Stimulated activated CD8-positive, alpha-beta memory T cell treated with anti-CD3 and anti-CD28 coated beads, Interleukin-15, amount 100 ng/mL, for 1 hour (primary cell): Measurements from ENCODE around the gene MYH7.
"Not testable (repeated sequence)": the region's sequence is repeated elsewhere in the genome, so short reads cannot be mapped to it uniquely, and the experiment has no call there.

Source experiments
- DNase-seq: peaks from one replicate; pipeline ENCODE4 v3.0.0-alpha.2; 2020; ENCODE audit warnings: low read depth

MYH7 gene

DNA sequence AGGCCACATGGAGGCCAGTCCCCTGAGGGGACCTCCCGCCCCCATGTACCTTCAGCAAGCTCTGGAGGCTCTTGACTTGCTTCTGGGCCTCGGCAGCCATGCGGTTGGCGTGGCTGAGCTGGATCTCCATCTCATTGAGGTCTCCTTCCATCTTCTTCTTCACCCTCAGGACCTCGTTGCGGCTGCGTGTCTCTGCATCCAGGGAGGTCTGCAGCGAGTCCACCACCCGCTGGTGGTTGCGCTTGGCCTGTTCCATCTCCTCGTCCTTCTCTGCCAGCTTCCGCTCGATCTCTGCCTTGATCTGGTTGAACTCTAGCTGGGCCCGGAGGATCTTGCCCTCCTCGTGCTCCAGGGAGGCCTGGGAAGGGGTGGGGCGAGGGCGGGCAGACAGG lies 49.2 kb downstream of the MYH7 start:
- not testable (repeated sequence) for DNase-seq

DNA sequence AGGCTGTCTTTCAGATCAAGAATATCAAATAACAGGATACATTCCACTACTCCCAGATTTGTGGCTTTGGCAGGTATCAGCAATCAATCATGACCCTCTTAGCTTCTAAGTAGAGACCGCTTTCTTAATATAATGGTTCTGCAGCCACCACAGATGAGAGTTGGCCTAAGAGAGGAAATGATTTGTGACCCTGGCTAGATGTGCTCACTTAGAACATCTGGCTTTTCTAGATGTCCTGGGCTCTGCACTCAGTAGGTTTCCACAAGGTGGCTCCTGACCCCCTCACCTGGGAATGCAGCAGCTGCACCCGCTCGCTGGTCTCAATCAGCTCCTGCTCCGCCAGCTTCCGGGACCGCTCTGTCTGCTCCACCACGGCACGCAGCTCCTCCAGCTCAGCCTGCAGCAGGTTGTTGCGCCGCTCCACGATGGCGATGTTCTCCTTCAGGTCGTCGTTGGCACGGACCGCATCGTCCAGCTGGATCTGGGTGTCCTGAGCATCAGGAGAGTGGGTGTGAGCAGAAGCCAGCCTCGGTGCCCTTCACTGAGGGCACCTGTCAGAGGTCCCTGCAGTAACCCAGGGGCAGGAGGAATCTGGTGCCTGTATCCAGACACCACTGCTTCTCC lies 49.7 kb downstream of the MYH7 start:
- no peak for DNase-seq

DNA sequence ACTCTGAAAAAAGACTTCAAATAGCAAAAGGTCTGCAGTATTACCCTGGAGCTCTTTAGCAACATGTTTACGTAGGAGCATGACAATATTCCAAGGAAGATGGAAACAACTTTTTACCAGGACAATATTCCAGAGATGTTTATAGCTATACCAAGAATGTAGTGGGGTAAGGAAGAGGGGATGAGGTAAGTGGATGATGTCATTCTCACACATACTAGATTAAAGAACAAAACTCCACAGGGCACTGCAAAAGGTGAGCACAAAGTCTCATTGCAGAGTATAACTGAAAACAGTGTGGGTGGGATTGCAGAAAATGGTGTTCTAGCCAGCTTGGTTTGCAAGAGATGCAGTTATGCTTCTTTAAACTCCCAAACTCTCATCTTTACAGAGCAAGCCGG lies 50.2 kb downstream of the MYH7 start:
- no peak for DNase-seq

DNA sequence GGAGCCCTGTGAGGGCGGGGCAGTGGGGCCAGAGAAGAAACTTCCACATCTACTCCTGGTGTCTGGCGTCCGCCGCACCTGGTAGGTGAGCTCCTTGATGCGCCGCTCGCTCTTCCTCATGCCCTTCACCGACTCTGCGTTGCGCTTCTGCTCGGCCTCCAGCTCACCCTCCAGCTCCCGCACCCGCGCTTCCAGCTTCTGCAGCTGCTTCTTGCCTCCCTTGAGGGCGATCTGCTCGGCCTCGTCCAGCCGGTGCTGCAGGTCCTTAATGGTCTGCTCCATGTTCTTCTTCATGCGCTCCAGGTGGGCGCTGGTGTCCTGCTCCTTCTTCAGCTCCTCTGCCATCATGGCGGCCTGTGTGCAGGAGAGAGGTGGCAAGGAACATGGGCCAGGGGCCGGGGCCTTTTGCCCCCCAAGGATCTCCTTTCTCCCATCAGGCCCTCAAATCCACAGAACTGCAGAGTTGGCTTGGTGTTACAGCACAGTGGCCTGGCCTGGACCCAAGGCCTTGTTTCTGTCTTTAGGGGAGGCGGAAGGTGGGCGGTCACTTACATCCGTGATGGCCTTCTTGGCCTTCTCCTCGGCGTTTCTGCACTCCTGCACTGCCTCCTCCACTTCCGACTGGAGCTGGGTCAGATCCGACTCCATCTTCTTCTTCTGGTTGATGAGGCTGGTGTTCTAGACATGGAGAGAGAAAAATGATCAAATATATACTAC lies 50.9 kb downstream of the MYH7 start:
- no peak for DNase-seq

DNA sequence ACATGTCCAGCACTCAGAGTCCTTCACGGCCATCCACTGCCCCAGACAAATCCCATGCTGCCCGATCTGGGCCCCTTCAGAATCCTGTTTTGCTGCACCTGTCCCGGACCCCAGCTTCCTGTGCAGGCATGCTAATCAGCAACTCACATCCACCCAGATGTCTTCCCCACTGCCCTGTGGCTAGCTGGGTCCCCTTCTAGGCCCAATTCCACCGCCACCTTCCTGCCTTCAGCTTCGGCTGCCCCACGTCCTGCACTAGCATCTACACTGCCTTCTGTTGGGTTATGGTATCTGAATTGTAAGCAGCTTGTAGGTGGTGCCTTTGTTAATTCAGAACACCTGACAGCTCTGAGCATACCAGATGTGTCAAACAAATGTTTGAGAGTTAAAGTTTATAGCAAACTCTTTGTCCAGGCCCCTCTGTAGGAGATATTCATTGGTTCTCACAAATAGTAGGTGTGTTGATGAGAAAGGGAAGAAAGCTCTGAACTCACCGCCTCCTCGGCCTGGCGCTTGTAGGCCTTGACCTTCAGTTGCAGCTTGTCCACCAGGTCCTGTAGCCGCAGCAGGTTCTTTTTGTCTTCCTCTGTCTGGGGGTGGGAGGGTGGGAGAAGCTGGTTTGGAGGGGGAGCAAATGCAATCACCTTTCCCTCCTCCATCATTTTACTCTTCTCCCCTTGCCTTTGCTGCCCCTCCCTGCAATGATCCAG lies 52.6 kb downstream of the MYH7 start:
- DNase-seq: no peak

DNA sequence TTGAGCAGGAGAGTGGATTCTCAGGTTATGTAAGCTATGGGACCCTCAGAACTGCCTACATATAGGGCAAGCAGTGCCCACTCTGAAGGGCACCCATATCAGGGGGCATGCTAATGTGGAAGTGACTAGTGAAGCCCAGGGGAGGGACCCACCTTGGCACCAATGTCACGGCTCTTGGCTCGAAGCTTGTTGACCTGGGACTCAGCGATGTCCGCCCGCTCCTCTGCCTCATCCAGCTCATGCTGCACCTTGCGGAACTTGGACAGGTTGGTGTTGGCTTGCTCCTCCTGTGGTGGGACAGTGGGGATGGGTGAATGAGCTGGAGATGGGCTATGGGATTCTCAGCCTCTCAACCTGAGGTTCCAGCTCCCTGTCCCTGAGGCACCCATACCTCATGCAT lies 53.2 kb downstream of the MYH7 start:
- no peak for DNase-seq

DNA sequence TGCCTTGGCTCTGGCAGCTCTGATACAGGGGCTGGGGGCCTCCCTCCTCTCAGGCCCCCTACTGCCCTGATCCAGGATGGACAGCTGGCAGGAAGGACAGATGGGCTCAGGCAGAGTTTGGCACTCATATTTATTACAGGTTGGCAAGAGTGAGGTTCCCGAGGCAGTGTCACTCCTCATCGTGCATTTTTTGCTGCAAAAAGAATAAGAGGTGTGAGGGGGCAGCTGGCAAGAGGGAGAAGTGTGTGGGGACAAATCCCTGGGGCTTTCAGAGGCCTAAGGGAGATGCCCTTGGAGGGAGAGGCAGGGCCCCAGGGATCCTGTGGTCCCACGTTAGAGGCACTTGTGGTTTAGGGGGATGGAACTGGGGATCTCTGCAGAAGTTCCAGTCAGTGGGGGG lies 53.6 kb downstream of the MYH7 start:
- DNase-seq: no peak

DNA sequence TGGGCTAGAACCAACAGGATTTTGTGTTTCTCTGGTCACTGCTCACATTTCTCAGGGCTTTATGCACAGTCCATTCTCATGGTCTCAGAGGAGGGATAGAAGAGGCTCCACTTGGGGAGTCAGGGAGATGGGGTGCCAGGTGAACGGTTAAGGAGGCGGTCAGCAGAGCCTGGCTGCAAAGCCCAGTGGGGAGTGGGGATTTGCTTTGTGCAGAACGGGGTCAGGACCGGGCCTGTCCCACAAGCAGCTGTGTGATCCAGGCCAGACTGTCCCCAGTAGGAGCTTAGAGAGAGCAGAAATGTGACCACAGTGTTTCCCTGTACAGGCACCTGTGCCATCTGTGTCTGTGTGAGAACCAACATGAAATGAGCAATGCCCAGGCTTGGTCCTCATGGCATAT lies 54.5 kb downstream of the MYH7 start:
- DNase-seq: no peak

DNA sequence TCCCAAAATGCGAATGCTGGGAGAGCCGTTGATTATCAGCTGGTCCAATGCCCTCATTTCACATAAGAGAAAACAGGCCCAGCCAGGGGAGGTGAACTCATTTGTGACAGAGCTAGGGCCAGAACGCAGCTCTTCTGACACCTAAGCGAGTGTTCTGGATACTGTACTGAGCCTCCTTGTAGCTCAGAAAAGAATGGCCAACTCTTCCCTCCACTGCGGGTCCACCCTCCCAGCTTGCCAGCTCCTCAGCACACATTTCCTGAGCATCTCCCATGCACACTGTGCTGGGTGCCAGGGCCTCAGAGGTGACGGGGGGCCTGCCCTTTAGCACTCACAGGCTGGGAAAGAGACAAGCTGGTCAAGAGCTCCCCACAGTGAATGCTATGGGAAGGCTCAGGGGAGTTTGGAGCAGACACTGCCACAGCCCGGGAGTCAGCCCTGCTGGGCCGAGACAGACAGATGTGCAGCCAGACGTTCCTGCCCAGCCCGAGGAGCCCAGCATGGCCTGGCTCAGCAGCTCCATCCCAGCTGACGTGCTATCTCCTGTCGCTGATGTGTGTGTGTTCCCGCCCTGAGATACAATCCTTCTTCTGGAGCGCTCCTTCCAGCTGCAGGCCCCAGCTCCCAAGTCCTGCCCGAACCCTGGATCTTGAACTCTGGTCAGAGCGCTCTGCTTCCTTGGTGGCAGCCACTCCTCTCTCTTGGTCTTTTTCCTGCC lies 55.1 kb downstream of the MYH7 start:
- no peak for DNase-seq

DNA sequence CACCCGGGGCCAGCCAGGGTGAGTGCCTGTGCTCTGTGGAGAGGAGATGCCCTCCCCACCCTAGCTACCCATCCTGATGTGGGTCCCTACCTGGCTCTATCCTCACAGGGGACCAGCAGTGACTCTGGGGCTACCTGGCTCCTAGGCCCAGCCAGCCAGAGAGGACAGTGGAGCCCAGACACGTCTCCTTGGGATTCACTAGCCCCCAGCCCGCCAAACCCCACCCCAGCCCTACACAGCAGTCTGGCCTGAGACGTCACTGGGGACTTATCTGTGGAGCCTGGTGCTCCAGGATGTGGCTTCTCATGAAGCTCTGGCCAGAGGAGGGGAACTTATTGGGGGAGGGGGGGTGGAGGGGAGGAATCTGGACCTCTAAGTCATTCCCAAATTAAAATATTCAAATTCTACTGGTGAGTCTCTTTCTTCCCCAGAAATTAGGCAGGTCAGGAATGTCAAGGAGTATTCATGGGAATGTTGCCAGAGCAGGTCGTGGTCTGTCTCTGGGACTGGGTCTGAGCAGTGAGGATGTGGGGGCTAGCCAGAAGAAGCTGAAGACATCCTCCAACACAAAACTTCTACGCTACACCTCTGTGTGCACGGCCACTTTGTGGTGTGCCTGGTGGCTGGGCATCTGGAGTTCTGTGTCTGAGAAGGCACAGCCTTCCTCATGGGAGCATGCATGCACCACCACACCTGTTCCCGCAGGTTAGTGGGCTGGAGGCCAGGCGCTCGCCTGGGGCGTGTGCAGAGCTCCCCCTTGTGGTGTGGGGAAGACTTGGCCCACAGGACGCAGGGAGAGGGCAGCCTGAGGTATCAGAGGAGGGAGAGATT lies 55.9 kb downstream of the MYH7 start:
- peak; percentile 44 for DNase-seq

DNA sequence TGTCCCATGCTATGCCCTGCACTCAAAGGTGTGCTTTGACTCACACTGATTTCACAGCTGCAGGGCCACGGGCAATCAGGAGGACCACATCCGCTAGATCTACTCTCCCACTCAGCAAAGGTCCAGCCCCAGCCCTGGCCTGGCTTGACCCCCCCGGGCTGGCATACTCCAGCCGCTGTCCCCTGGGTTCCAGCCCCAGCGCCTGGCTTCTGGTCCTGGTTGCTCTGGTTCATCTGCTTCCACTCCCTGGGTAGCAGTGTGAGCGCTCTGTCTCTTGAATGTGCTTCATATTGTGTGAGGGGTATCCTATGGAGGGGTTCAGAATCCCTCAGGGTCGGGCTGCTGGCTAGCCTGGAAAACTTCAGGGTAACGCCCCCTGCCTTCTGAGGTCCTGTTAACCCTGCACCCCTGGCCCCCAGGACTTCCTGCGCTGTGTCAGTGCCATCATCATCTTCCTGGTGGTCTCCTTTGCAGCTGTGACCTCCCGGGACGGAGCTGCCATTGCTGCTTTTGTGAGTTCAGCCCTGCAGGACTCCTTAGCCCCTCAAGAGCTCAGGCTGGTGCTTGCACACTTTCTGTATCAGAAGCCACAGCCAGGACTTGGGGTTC lies 56.7 kb downstream of the MYH7 start:
- no peak for DNase-seq

DNA sequence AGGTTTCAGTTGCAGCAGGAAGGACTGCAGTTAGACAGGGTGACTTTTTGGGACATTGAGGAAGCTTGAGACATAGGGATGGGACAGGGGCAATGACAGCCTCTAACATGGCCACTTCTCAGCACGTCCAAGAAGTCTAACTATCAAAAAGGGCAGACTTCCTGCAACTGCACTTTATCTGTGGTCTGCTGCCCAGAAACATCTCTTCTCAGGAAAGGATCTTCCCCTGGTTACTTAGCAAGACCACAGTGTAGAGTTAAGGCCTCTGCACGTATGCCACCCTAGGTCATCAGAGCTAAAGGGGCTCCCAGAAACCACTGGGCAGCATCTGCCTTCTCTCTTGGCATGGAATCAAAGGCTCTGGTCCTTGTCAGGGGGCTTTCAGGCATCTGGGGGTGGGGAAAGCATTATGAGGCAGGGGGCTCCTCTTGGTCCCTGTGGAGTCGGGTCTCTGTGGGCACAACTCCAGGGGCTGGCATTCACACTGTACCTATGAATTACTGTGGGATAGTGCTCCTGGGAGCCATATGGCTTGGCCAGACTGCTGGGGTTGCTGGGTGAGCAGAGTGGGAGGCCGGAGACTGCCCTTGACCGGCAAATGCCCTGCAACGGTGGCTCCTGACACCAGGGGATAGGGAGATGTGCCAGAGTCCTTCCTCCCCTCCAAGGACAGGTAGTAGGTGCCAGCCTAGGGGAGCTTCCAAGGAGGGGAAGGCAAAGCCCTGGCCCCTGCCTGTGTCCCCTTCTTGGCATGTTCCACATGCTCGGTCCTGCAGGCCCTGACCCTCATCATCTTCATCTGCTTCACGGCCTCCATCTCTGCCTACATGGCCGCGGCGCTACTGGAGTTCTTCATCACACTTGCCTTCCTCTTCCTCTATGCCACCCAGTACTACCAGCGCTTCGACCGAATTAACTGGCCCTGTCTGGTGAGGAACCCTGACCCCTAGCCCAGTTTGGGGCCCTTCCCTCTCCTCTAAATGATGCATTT lies 57.6 kb downstream of the MYH7 start:
- no peak for DNase-seq

DNA sequence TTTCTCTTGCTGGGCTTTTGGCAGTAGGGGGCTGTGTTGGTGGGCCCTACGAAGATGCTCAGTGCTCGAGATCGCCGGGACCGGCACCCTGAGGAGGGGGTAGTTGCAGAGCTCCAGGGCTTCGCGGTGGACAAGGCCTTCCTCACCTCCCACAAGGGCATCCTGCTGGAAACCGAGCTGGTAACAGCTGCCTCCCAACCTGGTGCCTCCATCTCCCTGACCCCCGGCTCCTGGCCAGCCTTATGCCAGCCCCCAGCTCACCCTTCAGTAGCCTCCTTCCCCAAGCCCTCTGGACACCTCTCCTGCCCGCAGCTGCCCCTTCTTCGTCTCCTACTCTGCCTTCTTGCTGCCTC lies 58.3 kb downstream of the MYH7 start:
- no peak for DNase-seq

DNA sequence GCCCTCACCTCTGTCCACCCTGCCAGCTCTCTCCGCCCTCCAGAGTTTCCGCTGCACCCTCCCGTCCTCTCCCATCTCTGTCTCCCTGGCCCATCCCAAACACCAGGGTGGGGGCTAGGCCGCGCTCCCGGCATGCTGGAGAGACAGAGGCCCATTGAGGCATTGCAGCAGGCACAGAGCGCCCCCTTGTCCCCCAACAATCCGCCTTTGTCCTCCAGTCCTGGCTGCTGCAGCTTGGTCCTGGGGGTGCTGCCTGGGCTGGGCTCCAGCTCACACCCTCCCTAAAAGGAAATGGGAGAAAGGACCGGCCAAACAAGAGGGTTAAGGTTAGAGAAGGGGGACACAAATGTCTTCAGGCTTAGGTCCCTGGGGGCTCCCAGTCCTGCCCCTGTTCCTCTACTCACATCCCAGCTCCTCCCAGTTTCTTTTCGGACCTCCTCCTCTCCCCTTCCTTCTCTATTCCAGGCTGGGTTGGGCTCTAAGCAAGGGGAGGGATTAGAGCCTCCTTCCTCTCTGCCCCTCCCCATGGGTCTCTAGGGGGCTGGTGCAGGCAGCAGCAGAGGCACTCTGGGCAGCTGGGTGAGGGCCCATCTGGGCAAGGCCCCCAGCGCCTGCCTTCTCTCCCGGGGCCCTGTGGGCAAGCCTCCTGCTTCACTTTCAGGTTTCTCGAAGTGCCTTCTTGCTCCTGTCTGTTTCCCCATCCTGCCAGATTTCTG lies 58.8 kb downstream of the MYH7 start, which contains the start of gene CMTM5:
Gene CMTM5, plus strand, starts transcription at position 565 of the 716 bp plus-strand sequence. CDS start 206 bp downstream, outside the sequence.
- DNase-seq: no peak

DNA sequence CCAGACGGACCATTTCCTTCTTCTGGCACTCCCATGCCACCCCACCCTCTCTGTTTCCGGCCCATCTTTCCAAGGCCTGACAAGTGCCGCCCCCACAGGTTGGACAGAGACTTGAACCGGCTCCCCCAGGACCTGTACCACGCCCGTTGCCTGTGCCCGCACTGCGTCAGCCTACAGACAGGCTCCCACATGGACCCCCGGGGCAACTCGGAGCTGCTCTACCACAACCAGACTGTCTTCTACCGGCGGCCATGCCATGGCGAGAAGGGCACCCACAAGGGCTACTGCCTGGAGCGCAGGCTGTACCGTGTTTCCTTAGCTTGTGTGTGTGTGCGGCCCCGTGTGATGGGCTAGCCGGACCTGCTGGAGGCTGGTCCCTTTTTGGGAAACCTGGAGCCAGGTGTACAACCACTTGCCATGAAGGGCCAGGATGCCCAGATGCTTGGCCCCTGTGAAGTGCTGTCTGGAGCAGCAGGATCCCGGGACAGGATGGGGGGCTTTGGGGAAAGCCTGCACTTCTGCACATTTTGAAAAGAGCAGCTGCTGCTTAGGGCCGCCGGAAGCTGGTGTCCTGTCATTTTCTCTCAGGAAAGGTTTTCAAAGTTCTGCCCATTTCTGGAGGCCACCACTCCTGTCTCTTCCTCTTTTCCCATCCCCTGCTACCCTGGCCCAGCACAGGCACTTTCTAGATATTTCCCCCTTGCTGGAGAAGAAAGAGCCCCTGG lies 59.8 kb downstream of the MYH7 start:
- no peak for DNase-seq

DNA sequence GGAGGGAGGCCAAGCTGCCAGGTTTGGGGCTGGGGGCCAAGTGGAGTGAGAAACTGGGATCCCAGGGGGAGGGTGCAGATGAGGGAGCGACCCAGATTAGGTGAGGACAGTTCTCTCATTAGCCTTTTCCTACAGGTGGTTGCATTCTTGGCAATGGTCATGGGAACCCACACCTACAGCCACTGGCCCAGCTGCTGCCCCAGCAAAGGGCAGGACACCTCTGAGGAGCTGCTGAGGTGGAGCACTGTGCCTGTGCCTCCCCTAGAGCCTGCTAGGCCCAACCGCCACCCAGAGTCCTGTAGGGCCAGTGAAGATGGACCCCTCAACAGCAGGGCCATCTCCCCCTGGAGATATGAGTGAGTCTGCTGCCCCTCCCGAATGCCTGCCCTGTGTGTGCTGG lies 62.4 kb downstream of the MYH7 start:
- DNase-seq: no peak

DNA sequence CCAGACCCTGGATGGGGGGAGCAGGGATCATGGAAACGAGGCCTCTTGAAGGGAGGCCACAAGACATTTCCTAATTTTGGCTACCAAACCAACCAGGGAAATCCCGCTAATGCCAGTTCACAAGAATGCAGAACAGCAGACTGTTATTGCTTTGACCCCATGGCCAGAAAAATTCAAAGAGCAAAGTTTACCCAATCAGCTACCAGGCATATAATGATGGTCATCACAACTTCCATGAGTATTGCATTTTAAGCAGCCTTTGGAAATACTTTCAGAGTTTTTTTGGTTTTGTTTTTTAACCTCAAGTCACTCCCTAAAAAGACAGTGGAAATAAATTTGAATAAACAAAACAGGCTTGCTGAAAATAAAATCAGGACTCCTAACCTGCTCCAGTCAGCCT lies 63.0 kb downstream of the MYH7 start, which contains the start of gene IL25:
Gene IL25, plus strand, starts transcription at position 301 of the 400 bp plus-strand sequence.
- no peak for DNase-seq

DNA sequence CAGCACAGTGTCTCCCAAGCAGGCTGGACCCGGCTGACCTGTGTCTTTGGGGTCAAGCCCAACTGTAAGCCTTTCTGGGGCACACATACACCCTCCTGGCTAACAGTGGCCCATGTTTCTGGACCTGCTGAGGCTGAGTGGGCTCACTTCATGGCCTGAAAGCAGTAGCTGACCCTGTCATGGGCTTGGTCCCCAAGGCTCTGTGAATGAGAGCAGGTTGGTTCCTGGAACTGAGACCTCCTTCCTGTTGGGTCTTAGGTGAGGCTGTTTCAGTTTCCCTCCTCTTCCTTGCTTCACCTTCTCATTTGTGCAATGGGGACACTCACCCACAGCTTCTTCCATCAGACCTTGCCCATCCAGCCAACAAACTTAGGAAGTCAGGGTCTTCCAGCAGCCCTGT lies 63.6 kb downstream of the MYH7 start:
- DNase-seq: no peak

DNA sequence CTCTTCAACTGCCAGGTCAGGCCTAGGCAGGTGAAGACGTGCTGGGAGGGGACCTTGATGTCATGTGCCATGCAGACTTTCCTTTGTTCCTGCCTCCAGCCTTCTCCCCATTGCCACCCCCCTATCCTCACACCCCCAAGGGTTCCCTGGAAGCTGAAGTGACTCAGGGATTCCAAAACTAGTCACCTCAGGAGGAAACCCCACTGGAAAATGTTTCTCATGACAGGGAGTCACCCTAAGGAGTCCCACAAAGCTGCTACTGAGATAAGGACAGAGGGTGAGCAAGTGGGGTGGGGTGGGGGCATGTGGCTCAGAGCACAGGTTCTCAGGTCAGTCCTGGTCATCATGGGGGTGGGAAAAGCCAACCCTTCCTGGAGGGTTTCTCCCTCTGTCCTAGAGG lies 65.2 kb downstream of the MYH7 start:
- no peak for DNase-seq
